RPMI8226 (cell line): Measurements from ENCODE around the gene HYLS1.
"Not testable (repeated sequence)": the region's sequence is repeated elsewhere in the genome, so short reads cannot be mapped to it uniquely, and the experiment has no call there.

Experiments used
- DNase-seq: peaks from one replicate; pipeline ENCODE4 v3.0.0-alpha.2; 2015

HYLS1 gene, protein sequence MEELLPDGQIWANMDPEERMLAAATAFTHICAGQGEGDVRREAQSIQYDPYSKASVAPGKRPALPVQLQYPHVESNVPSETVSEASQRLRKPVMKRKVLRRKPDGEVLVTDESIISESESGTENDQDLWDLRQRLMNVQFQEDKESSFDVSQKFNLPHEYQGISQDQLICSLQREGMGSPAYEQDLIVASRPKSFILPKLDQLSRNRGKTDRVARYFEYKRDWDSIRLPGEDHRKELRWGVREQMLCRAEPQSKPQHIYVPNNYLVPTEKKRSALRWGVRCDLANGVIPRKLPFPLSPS

DNA sequence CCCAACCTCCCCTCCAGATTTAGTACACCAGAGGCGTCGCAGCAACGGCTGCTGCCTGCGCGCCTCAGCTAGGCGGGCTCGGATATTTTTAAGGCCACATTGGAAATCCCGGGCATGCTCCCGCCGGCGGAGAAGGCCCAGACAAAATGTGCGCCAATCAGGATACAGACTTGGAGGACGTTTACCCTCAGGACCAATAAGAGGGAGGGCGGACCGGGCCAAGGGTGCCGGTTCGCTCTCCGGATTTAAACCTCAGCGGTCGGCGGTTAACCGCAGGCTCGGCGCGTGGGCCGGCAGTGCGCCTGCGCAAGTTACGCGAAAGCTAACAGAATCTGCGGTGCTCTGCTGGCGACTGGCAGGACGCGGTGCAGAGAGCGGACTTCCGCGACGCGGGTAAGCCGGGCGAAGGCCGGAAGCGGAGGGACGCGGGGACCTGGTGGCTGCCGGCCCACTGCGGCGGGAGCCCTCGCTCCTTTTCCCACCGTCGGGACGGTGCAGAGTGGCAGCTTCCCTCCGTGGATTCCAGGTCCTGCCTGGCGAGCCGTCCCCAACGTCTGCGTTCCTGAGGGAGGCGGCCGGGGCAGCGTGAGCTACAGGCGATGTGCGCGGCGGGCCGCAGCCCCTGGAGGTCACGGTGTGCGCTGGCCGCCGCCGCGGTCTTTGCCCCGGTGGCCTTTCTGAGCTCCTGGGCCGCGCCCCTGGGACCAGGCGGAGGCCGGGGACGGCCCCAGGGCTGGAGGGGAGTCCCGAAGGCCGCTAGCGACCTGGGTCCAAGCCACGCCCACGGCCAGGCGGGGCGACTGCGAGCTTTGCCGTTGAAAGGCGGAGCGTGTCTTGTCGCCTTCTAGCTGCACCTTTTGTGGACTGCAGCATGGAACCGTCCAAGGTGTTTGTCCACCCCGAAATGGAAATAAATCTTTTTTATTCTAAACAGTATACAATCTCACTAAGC lies at the start of gene HYLS1:
Gene HYLS1 (plus strand): TSS at position 296 of the 952 bp plus-strand sequence. CDS start 11,701 bp downstream, outside the sequence.
- DNase-seq = peak; percentile 93

DNA sequence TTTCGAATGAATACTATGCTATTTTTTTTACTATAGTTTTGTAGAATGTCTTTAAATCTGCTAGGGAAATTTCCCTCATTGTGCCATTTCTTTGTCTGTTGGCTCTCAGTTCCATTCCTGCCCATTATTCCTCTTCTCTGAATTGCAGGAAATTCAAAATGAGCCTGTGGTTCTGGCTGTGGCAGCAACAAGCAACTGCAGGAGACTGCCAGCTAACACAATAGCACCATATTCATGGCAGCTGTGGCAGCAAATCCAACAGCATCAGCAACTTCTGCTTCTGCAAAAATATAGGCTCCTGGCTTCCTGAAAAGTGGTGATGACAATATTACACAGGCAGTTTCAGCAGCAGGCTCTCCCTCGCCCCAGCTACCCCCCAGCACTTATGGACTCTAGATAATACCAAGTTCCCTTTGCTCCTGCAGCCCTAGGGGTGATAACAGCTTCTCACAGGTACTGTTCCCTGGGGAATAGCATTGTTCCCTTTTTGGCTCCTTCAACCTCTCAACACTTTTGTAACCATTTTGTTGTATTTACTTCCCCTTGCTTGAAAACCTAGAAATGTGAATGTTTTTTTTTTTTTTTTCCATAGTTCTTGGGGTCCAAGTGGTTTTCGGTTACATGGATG lies 45.0 kb upstream of the HYLS1 start:
- peak; percentile 45 for DNase-seq

DNA sequence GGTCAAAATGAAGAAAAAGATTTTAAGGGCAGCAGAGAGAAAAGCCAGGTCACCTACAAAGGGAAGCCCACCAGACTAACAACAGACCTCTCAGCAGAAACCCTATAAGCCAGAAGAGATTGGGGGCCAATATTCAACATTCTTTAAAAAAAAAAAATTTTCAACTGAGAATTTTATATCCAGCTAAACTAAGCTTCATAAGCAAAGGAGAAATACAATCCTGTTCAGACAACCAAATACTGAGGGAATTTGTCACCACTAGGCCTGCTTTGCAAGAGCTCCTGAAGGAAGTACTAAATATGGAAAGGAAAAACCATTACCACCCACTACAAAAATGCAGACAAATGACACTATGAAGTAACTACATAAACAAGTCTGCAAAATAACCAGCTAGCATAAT lies 41.3 kb upstream of the HYLS1 start:
- no peak for DNase-seq

DNA sequence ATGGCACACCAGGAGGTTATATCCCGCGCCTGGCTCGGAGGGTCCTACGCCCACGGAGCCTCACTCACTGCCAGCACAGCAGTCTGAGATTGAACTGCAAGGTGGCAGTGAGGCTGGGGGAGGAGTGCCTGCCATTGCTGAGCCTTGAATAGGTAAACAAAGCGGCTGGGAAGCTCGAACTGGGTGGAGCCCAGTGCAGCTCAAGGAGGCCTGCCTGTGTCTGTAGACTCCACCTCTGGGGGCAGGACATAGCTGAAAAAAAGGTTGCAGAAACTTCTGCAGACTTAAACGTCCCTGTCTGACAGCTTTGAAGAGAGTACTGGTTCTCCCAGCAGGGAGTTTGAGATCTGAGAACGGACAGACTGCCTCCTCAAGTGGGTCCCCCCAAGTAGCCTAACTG lies 29.8 kb upstream of the HYLS1 start:
- DNase-seq = not testable (repeated sequence)

DNA sequence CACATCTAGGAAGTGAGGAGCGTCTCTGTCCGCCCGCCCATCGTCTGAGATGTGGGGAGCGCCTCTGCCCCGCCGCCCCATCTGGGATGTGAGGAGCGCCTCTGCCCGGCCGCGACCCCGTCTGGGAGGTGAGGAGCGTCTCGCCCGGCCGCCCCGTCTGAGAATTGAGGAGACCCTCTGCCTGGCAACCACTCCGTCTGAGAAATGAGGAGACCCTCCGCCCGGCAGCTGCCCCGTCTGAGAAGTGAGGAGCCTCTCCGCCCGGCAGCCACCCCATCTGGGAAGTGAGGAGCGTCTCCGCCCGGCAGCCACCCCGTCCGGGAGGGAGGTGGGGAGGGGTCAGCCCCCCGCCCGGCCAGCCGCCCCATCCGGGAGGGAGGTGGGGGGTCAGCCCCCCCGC lies 24.7 kb upstream of the HYLS1 start:
- not testable (repeated sequence) for DNase-seq

DNA sequence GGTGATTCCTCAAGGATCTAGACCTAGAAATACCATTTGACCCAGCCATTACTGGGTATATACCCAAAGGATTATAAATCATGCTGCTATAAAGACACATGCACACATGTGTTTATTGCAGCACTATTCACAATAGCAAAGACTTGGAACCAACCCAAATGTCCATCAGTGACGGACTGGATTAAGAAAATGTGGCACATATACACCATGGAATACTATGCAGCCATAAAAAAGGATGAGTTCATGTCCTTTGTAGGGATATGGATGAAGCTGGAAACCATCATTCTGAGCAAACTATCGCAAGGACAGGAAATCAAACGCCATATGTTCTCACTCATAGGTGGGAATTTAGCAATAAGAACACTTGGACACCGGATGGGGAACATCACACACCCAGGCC lies 22.1 kb upstream of the HYLS1 start:
- not testable (repeated sequence) for DNase-seq

DNA sequence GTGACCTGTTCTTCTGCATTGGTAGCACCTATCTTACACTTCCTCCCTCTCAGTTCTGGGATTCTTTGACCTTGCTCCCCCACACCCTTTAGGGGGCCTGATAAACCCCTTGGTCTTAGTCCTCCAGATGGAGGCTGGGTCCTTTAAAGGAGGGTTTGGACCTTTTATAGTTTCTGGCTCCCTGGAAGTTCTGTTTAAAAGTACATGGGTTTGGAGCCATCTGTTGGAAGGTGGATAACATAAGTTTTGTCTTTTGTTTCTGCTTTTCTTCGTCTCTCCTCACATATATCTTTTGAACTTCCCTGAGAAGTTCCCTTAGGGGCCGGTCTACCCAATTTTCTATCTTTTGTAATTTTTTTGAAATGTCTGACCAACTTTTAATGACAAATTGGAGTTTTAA lies 17.9 kb upstream of the HYLS1 start:
- no peak for DNase-seq

DNA sequence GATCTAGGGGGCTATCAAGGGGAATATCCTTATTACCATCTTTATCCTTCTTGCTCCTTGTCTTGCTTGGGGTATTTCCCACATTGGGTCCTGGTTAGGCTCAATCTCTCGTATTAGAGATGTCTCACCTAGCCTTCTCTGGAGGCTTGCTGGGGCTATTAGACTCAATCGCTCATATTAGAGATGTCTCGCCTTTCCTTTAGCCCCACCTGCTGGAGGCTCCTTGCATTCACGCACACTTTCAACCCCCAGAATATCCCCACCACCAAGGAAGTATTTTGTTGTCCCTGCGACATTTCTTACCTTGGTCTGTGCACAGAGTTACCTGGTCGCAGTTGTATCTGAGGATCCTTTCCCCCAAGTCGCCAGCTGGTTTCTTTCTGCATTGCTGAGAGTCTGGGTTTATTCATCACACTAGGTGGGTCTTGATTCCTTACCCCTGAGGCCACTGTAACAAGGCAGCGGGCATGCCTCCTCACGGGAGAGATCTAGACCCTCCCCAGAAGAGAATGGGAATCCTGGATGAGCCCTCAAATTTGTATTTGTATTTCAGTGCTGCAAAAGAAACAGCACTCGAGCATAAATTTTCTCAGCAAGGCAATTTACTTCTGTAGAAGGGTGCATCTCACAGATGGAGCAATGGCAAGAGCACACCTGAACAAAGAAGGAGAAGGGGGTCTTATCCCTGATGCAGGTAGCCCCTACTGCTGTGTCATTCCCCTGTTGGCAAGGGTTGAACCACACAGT lies 15.9 kb upstream of the HYLS1 start:
- no peak for DNase-seq

DNA sequence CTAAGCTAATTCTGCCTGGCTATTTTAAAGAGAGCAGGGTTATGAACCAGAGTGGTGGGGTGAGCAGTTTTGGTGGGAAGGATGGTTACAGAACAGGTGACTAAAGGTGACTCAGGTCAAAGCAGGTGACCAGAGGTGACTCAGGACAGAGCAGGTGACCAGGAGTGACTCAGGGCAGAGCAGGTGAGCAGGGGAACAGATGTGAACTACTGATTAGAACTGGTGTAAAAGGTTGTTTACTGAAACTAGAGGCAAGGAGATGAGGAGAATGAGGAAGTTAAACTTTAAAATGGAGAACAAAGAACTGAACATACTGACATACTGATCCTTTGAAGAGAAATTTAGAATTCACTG lies 15.4 kb upstream of the HYLS1 start:
- peak; percentile 16 for DNase-seq

DNA sequence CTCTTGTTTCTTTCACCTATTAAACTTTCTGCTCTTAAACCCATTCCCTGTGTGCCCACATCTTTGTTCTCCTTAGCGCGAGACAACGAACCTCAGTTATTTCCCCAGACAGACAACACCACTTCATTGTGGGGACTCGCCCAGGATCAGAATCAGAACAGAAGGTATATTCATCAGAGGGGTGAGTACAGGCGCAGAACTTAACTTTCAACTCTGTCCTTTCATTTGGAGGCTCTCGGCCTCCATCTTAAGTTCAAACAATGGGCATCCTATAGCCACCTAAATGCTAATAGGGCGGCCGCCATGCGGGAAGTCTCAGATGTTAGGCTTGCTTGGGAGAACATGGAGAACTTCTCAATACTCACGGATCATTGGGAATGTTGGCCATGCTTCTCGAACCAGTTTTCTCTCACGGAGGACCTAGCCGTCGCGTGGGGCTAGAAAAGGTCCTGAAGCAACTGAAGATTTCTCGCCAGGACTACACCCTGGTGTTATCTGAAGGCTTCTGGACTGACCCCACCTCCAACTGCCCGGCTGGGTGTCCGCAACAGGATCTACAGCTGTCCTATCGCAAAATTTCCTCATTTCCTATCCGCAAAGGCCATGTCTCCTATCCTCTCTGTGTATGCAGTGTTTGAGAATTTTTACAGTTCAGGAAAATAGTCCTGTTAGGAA lies 13.4 kb upstream of the HYLS1 start:
- DNase-seq = no peak

DNA sequence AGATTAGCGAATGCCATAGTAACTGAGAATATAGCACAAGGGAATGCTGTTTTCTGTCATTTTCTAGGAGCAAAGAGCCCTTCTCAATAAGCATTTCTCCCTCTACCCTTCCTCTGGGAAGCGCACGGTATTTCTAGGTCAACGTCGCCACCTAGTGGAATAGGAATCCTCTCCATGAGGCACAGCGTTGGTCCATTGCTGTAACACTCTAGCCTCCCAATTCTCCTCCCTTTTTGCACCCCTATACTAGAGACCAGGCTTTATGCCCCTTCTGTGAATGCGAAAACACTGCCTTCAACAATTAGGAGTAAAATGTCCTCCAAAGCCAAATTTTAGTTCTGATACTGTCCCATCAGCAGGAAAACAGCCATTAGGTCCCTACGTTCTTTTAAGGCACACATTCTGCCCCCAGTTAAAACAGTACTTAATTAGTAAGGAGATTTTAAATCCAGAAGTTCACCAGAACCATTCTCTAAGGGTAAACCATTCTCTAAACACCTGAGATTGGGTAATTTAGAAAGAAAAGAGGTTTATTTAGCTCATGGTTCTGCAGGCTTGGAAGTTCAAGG lies 12.8 kb upstream of the HYLS1 start:
- peak; percentile 52 for DNase-seq

DNA sequence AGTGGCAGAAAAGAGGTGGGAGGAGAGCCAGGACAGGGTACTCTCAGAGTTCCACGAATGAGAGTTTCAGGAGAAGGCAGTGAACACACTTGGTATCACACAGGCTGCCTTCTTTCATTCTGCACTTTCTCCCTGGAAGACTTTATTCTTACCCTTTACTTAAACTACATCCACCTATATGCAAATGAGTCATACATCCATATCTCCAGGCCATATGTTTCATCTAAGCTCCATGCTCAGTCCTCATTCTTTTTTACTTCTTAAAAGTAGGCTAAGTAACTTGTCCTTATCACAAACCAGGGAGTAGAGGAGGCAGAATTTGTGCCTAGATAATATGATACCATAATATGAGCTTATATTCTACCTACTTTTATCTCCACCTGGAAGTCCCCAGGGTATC lies 6.2 kb upstream of the HYLS1 start:
- no peak for DNase-seq

DNA sequence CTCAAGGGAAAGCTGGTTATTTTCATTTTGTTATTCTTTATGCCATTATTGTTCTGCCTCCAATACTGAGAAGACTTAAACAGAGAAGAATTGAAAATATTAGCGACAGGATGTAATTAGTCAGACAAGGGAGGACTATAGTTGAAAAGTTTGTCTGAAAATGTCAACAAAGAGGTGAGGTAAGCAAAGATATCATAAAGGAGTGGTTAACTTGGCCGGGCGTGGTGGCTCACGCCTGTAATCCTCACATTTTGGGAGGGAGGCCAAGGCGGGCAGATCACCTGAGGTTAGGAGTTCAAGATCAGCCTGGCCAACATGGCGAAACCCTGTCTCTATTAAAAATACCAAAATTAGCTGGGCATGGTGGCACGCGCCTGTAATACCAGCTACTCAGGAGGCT lies 4.1 kb upstream of the HYLS1 start:
- DNase-seq = no peak

DNA sequence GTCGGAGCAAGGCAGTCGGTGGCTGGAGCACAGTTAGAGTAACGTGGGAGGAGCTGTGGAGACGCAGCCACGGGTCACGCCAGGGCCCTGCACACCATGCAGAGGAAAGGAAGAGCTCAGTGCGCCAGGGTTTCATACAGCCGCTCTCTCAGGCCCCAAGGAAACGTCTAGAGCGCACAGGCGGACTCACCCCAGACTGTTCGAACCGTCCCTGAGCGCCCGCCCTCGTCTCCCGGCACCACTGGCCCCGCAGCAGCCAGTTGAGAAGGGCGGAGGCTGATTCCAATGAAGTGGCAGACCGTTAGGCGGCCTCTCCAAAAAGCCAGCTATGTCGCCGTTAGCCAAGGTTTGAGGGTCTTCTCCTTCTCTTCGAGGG lies 483 bp upstream of the HYLS1 start:
- DNase-seq = peak; percentile 61

DNA sequence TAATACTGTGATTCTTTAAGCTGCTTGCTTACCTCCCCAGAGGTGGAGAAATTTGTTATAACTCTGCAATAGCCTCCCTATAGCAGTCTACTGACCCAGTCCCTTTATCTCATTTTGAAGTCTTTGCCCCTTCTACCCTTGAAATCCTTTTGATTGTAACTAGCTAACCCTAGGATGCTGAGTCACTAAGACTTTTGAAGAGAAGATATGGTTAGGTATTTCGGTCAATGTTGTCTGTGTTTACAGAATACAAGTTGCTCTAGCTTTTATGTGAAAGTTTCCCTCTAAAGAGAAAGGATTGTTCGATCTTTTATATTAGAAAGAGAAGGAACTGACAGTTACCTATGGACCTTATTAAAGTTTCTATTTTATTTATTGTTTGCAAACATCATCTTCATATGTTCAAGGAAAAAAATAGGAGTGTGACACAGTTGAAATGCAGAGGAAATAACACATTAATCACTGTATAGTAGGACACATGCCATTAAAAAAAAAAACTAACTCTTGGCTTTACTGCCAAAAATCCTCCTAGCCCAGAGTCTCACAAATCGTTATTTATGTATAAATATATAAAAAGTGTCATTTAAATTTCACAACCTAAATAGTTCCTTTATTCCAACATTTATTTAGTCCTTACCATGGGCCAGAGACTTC lies 3.1 kb downstream of the HYLS1 start:
- DNase-seq = no peak

DNA sequence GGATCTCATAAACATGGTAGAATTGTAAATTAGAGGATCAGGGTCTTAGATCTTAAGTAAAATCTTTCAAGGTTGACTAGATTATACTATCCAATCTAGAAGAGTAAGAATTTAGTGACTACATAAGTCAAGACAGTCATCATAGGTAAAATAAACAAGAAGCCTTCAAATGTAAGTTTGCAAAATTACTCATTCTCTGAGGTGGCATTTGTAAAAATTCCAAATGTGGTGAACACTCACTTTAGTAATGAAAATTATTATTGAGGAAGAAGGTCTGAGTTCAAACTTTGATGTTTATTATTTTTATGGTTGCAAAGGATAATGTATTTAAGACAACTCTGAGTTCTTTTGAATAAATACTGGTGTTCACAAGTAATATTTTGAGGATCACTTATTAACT lies 4.6 kb downstream of the HYLS1 start:
- no peak for DNase-seq

DNA sequence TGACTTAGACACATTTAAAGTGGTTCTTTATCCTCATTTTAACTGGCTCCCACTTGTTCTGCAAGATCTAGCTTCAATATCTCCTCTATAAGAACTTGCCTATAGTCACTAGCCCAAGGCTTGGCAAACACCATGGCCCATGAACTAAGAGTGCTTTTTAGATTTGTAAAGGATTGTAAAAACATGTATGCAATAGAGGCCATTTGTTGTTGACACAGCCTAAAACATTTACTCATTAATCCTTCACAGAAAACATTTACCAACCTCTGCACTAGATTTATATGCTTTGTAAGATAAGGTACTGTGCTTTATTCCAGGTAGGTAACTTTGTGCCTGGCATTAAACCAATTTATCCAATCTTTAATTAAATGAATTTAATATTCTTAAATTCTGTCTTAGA lies 5.5 kb downstream of the HYLS1 start:
- DNase-seq = no peak

DNA sequence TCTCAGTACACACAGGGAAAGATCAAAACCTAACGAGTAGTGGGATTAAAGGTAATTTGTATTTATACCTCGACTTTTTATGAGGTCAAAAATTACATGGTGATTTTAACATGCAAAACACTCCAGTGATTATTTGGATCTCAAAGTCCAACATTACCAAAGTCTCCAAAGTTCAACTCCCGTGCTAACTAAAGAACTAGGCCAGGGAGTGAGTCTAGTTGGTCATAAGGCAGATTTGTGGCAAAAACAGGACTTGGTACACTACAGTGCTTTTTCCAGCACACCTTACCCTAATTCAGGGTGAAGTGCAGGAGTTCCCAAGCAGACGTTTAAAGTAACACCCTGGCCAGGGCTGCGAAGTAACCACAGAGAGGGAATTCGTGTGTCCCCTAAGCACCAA lies 14.4 kb downstream of the HYLS1 start:
- DNase-seq = no peak

DNA sequence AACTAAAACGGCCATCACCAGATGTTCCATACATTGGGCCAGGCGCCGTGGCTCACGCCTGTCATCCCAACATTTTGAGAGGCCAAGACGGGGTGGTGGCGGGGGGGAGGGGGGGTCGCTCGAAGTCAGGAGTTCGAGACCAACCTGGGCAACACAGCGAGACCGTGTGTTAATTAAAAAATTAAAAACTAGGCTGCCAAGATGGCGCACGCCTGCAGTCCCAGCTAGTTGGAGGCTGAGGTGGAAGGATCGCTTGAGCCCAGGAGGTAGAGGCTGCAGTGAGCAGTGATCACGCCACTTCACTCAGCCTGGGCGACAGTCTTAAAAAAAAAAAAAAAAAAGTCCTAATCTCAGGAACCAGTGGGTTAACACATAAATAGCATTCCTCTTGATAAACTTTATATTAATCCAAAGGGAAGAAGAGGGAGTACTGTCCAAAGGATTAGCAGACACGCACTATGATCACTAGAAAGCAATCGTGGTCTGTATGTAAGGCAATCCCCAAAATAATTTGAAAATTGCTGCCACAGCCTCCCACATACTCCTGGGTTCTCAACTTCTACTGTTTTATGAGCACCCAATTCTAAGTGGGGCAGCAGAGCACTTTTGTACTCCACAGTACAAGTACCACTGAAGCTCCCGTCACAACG lies 14.9 kb downstream of the HYLS1 start:
- no peak for DNase-seq

DNA sequence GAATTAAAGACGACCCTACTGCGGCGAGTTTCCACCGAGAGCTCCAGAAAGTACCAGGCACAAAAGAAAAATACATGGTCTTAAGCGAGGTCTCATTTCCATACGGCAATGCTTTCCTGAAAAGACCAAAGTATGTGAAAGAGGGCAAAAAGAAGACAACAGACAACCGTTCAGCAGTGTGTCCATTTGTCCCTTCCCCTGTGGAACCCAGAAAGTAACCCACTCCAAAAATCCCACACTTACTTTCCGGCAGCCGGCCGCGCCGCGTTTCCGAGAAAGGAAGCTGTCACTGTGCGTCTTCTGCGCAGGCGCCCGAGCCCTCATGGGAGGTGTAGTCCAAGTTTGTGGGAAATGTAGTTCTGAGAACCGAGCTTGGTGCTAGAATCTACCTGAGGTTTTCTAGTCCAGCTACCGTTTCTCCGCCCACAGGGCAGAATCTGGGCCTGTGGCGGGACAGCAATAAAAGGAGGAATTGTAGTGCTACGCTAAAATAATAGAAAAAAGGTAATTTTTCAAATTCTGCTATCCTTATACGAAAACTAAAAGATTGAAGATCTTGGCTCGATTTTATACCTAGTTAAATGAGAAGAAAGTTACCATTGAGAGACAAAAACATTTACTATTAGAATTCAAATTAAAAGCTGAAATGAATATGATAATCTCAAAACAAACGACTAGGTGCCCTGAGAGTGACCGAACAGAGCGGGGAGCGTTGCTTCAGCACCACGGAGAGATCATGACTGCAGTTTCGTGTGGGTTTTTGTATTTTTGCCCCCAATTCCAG lies 15.7 kb downstream of the HYLS1 start, which contains the start of gene PUS3:
Gene PUS3 (minus strand): TSS at position 280 of the 784 bp plus-strand sequence. CDS start 6,922 bp downstream, outside the sequence.
- DNase-seq = peak; percentile 85
